Colon (tissue), 2 donors: ENCODE measurements around the gene DENND2D.

Source experiments
- FAIRE-seq: peaks from 2 replicates; lab custom pipeline; 2012; peaks lifted over from hg19 to GRCh38; lab: Jason Lieb, UNC
- donor health status: control.
- donor health status: control.

The DENND2D gene

GRCh38 chr1:111202707-111203623 is 2.5 kb upstream of the DENND2D start:
- FAIRE-seq: no peak

- FAIRE-seq: no peak
Observed at GRCh38 chr1:111202366-111202706, 1.9 kb upstream of the DENND2D start.

GRCh38 chr1:111201275-111202090 is 1.0 kb upstream of the DENND2D start:
- FAIRE-seq: no peak

GRCh38 chr1:111200802-111201161 is 336 bp upstream of the DENND2D start:
- FAIRE-seq: no peak

- no peak for FAIRE-seq
Observed at GRCh38 chr1:111199329-111199728, 1.1 kb downstream of the DENND2D start.

- FAIRE-seq: no peak
Observed at GRCh38 chr1:111198836-111199235, 1.6 kb downstream of the DENND2D start.

- no peak for FAIRE-seq
Observed at GRCh38 chr1:111197598-111198284, 2.7 kb downstream of the DENND2D start.

- FAIRE-seq: no peak
Observed at GRCh38 chr1:111196213-111196612, 4.2 kb downstream of the DENND2D start.

GRCh38 chr1:111195002-111195684 is 5.3 kb downstream of the DENND2D start:
- no peak for FAIRE-seq

- FAIRE-seq: no peak
Observed at GRCh38 chr1:111193712-111194480, 6.5 kb downstream of the DENND2D start.

- FAIRE-seq: no peak
Observed at GRCh38 chr1:111192658-111193519, 7.6 kb downstream of the DENND2D start.

- FAIRE-seq: no peak
Observed at GRCh38 chr1:111192074-111192473, 8.4 kb downstream of the DENND2D start.

GRCh38 chr1:111191496-111191895 is 8.9 kb downstream of the DENND2D start:
- no peak for FAIRE-seq

GRCh38 chr1:111190931-111191451 is 9.5 kb downstream of the DENND2D start:
- FAIRE-seq: no peak

- no peak for FAIRE-seq
Observed at GRCh38 chr1:111184663-111185062, 15.8 kb downstream of the DENND2D start.

- FAIRE-seq: no peak
Observed at GRCh38 chr1:111183308-111184069, 17.0 kb downstream of the DENND2D start.

- no peak for FAIRE-seq
Observed at GRCh38 chr1:111182052-111182451, 18.4 kb downstream of the DENND2D start.

- no peak for FAIRE-seq
Observed at GRCh38 chr1:111179968-111180533, 20.4 kb downstream of the DENND2D start.

GRCh38 chr1:111176678-111177077 is 23.8 kb downstream of the DENND2D start:
- no peak for FAIRE-seq
